A549 (cell line): ENCODE data around the gene ARFRP1.

ENCODE experiments used
- CEBPB ChIP-seq, 2 experiments: fragments of >200 bp in 1 of 2; sonication (Bioruptor Twin) in 1 of 2; formaldehyde crosslinking in 1 of 2; IDR thresholded peaks; 2 replicates each; pipeline ENCODE4 v1.6.1; 2012 to 2016
- EP300 ChIP-seq, 2 experiments: fragments of >200 bp; sonication (Bioruptor Twin); formaldehyde crosslinking; IDR thresholded peaks; 2 replicates in 1 of 2; 3 replicates in 1 of 2; pipeline ENCODE4 v1.6.1; 2016 to 2017
- GATA3 ChIP-seq: IDR thresholded peaks from 2 replicates; pipeline ENCODE4 v1.6.1; 2012; ENCODE audit warnings: borderline replicate concordance
- KDM1A ChIP-seq: fragments of 200-600 bp; sonication (generic); IDR thresholded peaks from 2 replicates; pipeline ENCODE4 v1.6.1; 2016; ENCODE audit warnings: low read depth, mild to moderate bottlenecking
- MYC ChIP-seq: IDR thresholded peaks from 2 replicates; pipeline ENCODE4 v1.6.1; 2012; ENCODE audit warnings: mild to moderate bottlenecking, inconsistent platforms, low read length, improper control_type of control experiment, borderline replicate concordance
- POLR2A ChIP-seq: IDR thresholded peaks from 2 replicates; pipeline ENCODE4 v1.6.1; 2012; ENCODE audit warnings: mild to moderate bottlenecking, low read length
- RAD21 ChIP-seq, 2 experiments: fragments of >200 bp in 1 of 2; sonication (Bioruptor Twin) in 1 of 2; formaldehyde crosslinking in 1 of 2; IDR thresholded peaks in 1 of 2; conservative IDR thresholded peaks in 1 of 2; 2 replicates in 1 of 2; 3 replicates in 1 of 2; pipeline ENCODE4 v1.6.1; 2012 to 2018; ENCODE audit warnings: inconsistent platforms in 1 of 2
- RFX5 ChIP-seq: fragments of 450-650 bp; IDR thresholded peaks from 2 replicates; pipeline ENCODE4 v1.7.1; 2014; ENCODE audit warnings: antibody characterized with exemption, mild to moderate bottlenecking, moderate library complexity
- SMC3 ChIP-seq: fragments of >200 bp; sonication (Bioruptor Twin); formaldehyde crosslinking; IDR thresholded peaks from 3 replicates; pipeline ENCODE4 v1.6.1; 2018; ENCODE audit warnings: inconsistent platforms
- ZC3H11A ChIP-seq: fragments of 450-650 bp; IDR thresholded peaks from 2 replicates; pipeline ENCODE4 v1.6.1; 2014; ENCODE audit warnings: antibody characterized with exemption, mild to moderate bottlenecking
- TF ChIP-seq, protein P1 (sequence below): fragments of >200 bp; sonication (Bioruptor Twin); formaldehyde crosslinking; IDR thresholded peaks from 3 replicates; pipeline ENCODE4 v1.5.1; 2016
- TF ChIP-seq, protein P2 (sequence below): IDR thresholded peaks from 2 replicates; pipeline ENCODE4 v1.6.1; 2012
- TF ChIP-seq, protein P3 (sequence below): fragments of 250-450 bp; sonication (Bioruptor Pico); IDR thresholded peaks from 2 replicates; pipeline ENCODE4 v1.5.0; 2020; ENCODE audit warnings: low read depth, mild to moderate bottlenecking, moderate library complexity
- TF ChIP-seq, protein P4 (sequence below): fragments of 200-600 bp; sonication (generic); IDR thresholded peaks from 2 replicates; pipeline ENCODE4 v1.6.1; 2016; ENCODE audit warnings: antibody characterized with exemption, mild to moderate bottlenecking, moderate library complexity

DNA sequence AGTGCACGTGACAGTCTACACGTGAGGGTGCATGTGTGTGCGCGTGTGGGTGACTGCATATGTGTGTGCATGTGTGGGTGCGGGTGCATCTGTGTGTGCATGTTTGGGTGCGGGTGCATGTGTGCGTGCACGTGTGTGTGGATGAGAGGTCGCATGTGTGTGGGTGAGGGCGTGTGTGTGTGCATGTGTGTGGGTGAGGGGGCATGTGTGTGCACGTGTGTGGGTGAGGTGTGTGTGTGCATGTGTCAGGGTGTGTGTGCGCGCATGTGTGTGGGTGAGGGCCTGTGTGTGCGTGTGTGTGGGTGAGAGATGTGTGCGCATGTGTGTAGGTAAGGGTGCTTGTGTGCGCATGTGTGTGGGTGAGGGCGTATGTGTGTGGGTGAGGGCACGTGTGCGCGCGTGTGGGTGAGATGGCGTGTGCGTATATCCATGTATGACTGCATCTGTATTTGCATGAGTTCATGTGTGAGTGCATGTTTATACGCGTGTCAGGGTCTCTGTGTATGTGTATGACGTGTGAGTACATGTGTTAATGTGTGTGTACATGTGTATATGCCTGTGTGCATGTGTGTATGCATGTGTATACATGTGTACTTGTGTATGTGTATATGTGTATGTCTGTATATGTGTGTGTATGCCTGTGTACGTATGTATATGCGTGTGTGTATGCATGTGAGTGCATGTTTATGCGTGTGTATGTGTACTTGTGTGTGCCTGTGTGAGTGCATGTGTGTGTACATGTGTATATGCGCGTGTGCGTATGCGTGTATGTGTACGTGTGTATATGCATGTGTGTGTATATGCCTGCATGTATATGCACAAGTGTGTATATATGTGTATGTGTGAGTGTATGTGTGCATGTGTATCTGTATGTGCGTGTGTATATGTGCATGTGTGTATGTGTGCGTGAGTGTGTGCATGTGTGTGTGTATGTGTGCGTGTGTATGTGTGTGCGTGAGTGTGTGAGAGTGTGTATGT lies 24.6 kb upstream of the ARFRP1 start:
- TF ChIP-seq, protein P1, sequence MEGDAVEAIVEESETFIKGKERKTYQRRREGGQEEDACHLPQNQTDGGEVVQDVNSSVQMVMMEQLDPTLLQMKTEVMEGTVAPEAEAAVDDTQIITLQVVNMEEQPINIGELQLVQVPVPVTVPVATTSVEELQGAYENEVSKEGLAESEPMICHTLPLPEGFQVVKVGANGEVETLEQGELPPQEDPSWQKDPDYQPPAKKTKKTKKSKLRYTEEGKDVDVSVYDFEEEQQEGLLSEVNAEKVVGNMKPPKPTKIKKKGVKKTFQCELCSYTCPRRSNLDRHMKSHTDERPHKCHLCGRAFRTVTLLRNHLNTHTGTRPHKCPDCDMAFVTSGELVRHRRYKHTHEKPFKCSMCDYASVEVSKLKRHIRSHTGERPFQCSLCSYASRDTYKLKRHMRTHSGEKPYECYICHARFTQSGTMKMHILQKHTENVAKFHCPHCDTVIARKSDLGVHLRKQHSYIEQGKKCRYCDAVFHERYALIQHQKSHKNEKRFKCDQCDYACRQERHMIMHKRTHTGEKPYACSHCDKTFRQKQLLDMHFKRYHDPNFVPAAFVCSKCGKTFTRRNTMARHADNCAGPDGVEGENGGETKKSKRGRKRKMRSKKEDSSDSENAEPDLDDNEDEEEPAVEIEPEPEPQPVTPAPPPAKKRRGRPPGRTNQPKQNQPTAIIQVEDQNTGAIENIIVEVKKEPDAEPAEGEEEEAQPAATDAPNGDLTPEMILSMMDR = no peak
- TF ChIP-seq EP300 (IDR thresholded peaks at IDR 0.05) (no peak), RAD21 (conservative IDR thresholded peaks at IDR 0.05 in 1 of 2, IDR thresholded peaks at IDR 0.05 in 1 of 2) (no peak), ZC3H11A (no peak), KDM1A (no peak), POLR2A (no peak), MYC (no peak), CEBPB (IDR thresholded peaks at IDR 0.05) (no peak), SMC3 (no peak), RFX5 (no peak), GATA3 (no peak)
- TF ChIP-seq, protein P2, sequence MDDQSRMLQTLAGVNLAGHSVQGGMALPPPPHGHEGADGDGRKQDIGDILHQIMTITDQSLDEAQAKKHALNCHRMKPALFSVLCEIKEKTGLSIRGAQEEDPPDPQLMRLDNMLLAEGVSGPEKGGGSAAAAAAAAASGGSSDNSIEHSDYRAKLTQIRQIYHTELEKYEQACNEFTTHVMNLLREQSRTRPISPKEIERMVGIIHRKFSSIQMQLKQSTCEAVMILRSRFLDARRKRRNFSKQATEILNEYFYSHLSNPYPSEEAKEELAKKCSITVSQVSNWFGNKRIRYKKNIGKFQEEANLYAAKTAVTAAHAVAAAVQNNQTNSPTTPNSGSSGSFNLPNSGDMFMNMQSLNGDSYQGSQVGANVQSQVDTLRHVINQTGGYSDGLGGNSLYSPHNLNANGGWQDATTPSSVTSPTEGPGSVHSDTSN = no peak
- TF ChIP-seq, protein P3, sequence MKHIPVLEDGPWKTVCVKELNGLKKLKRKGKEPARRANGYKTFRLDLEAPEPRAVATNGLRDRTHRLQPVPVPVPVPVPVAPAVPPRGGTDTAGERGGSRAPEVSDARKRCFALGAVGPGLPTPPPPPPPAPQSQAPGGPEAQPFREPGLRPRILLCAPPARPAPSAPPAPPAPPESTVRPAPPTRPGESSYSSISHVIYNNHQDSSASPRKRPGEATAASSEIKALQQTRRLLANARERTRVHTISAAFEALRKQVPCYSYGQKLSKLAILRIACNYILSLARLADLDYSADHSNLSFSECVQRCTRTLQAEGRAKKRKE (CRISPR knock-in tag) = no peak
- TF ChIP-seq, protein P4, sequence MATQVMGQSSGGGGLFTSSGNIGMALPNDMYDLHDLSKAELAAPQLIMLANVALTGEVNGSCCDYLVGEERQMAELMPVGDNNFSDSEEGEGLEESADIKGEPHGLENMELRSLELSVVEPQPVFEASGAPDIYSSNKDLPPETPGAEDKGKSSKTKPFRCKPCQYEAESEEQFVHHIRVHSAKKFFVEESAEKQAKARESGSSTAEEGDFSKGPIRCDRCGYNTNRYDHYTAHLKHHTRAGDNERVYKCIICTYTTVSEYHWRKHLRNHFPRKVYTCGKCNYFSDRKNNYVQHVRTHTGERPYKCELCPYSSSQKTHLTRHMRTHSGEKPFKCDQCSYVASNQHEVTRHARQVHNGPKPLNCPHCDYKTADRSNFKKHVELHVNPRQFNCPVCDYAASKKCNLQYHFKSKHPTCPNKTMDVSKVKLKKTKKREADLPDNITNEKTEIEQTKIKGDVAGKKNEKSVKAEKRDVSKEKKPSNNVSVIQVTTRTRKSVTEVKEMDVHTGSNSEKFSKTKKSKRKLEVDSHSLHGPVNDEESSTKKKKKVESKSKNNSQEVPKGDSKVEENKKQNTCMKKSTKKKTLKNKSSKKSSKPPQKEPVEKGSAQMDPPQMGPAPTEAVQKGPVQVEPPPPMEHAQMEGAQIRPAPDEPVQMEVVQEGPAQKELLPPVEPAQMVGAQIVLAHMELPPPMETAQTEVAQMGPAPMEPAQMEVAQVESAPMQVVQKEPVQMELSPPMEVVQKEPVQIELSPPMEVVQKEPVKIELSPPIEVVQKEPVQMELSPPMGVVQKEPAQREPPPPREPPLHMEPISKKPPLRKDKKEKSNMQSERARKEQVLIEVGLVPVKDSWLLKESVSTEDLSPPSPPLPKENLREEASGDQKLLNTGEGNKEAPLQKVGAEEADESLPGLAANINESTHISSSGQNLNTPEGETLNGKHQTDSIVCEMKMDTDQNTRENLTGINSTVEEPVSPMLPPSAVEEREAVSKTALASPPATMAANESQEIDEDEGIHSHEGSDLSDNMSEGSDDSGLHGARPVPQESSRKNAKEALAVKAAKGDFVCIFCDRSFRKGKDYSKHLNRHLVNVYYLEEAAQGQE = no peak
